IMR-90 (cell line): ENCODE results near the gene KCNQ1. TPM values are rescaled to one million over a fixed set of nuclear protein-coding genes. Genes with fewer than 3 reads are reported as not detected.

ENCODE experiments used
- ATAC-seq: fragments of 200-7000 bp; cut with Tn5 transposase; 2 replicates; pipeline ENCODE4 v1.9.1; 2020; ENCODE audit warnings: low read depth, mild to moderate bottlenecking, moderate library complexity
- BruUV-seq: library from RNA; stranded (reverse); fragments of 400-500 nt; replicated peaks from 2 replicates; lab custom pipeline; 2021; lab: Mats Ljungman, UMichigan
- CTCF ChIA-PET: fragments of 300-600 bp; formaldehyde crosslinking; extraction: SDS; loops from one replicate; lab custom pipeline; 2021; ENCODE audit warnings: antibody characterized with exemption; lab: Yijun Ruan, JAX
- POLR2A ChIA-PET: fragments of 300-600 bp; sonication (Branson Sonifier 250); formaldehyde crosslinking; loops from one replicate; lab custom pipeline; 2022; ENCODE audit warnings: antibody characterized with exemption; ENCODE audit not compliant: unreplicated experiment; lab: Charles Lee
- DNase-seq: peaks from one replicate; pipeline ENCODE4 v3.0.0; 2013
- H2AFZ ChIP-seq: replicated peaks from 2 replicates; pipeline ENCODE3; 2013; ENCODE audit warnings: low read length, mild to moderate bottlenecking; ENCODE audit not compliant: poor library complexity
- H2AK5ac ChIP-seq: 2 replicates; pipeline ENCODE4 v1.6.1; 2013; ENCODE audit warnings: low read depth, low read length, inconsistent platforms
- H2AK9ac ChIP-seq: replicated peaks from 2 replicates; pipeline ENCODE3; 2013; ENCODE audit warnings: mild to moderate bottlenecking, low read depth, low read length, moderate library complexity; ENCODE audit not compliant: poor library complexity
- H2BK120ac ChIP-seq: 2 replicates; pipeline ENCODE4 v1.6.1; 2013; ENCODE audit warnings: low read depth, low read length, inconsistent platforms
- H2BK15ac ChIP-seq: 3 replicates; pipeline ENCODE4 v1.6.1; 2013; ENCODE audit warnings: low read depth, low read length, inconsistent platforms
- H2BK20ac ChIP-seq: 2 replicates; pipeline ENCODE4 v1.6.1; 2013; ENCODE audit warnings: low read depth, mild to moderate bottlenecking, inconsistent platforms, low read length, moderate library complexity
- H2BK5ac ChIP-seq: 2 replicates; pipeline ENCODE4 v1.6.1; 2013; ENCODE audit warnings: mild to moderate bottlenecking, low read depth, low read length, inconsistent platforms; ENCODE audit not compliant: poor library complexity, severe bottlenecking
- H3K14ac ChIP-seq: replicated peaks from 2 replicates; pipeline ENCODE4 v1.6.1; 2013; ENCODE audit warnings: low read depth, low read length, inconsistent platforms
- H3K18ac ChIP-seq: 2 replicates; pipeline ENCODE4 v1.6.1; 2013; ENCODE audit warnings: low read depth, low read length, control low read depth
- H3K23ac ChIP-seq: 2 replicates; pipeline ENCODE4 v1.6.1; 2013; ENCODE audit warnings: low read depth, low read length, inconsistent platforms
- H3K27ac ChIP-seq: 2 replicates; pipeline ENCODE4 v1.5.1; 2013; ENCODE audit warnings: mild to moderate bottlenecking, control low read depth, low read length; ENCODE audit not compliant: insufficient read depth
- H3K27me3 ChIP-seq: 2 replicates; pipeline ENCODE4 v1.6.1; 2013; ENCODE audit warnings: low read length; ENCODE audit not compliant: control insufficient read depth, insufficient read depth
- H3K36me3 ChIP-seq: 2 replicates; pipeline ENCODE4 v1.6.1; 2013; ENCODE audit warnings: low read length, mixed read lengths; ENCODE audit not compliant: control insufficient read depth, insufficient read depth
- H3K4ac ChIP-seq: 2 replicates; pipeline ENCODE4 v1.6.1; 2013; ENCODE audit warnings: low read depth, low read length, inconsistent platforms
- H3K4me1 ChIP-seq: 2 replicates; pipeline ENCODE4 v1.6.1; 2013; ENCODE audit warnings: low read length, mixed read lengths; ENCODE audit not compliant: control insufficient read depth, insufficient read depth
- H3K4me2 ChIP-seq: 2 replicates; pipeline ENCODE4 v1.6.1; 2013; ENCODE audit warnings: low read depth, mild to moderate bottlenecking, control low read depth, low read length, moderate library complexity
- H3K4me3 ChIP-seq: 2 replicates; pipeline ENCODE4 v1.5.1; 2013; ENCODE audit warnings: low read depth, mild to moderate bottlenecking, control low read depth, low read length, moderate library complexity; ENCODE audit not compliant: insufficient read depth
- H3K56ac ChIP-seq: 2 replicates; pipeline ENCODE4 v1.6.1; 2013; ENCODE audit warnings: low read length, inconsistent platforms; ENCODE audit not compliant: insufficient read depth; ENCODE audit errors: extremely low read depth
- H3K79me1 ChIP-seq, 2 experiments: 2 replicates each; pipeline ENCODE4 v1.6.1; 2013; ENCODE audit warnings: low read length in 2 of 2, inconsistent platforms in 1 of 2, low read depth in 1 of 2
- H3K9ac ChIP-seq: 2 replicates; pipeline ENCODE4 v1.6.1; 2013; ENCODE audit warnings: low read depth, low read length, control low read depth
- H3K9me1 ChIP-seq: 2 replicates; pipeline ENCODE4 v1.6.1; 2013; ENCODE audit warnings: low read length, inconsistent platforms; ENCODE audit not compliant: insufficient read depth
- H3K9me3 ChIP-seq: 2 replicates; pipeline ENCODE4 v1.6.1; 2013; ENCODE audit warnings: low read length; ENCODE audit not compliant: control insufficient read depth, insufficient read depth
- H4K20me1 ChIP-seq: 2 replicates; pipeline ENCODE4 v1.6.1; 2013; ENCODE audit warnings: low read length, inconsistent platforms; ENCODE audit not compliant: insufficient read depth
- H4K5ac ChIP-seq: 2 replicates; pipeline ENCODE4 v1.6.1; 2013; ENCODE audit warnings: mild to moderate bottlenecking, low read depth, low read length, control low read depth
- H4K8ac ChIP-seq, 2 experiments: 2 replicates each; pipeline ENCODE4 v1.6.1; 2013; ENCODE audit warnings: low read depth in 2 of 2, low read length in 2 of 2, control low read depth in 1 of 2, inconsistent platforms in 1 of 2
- H4K91ac ChIP-seq: 2 replicates; pipeline ENCODE4 v1.6.1; 2013; ENCODE audit warnings: low read depth, low read length, inconsistent platforms; ENCODE audit not compliant: insufficient read depth
- BHLHE40 ChIP-seq: fragments of 150-350 bp; IDR thresholded peaks from 2 replicates; pipeline ENCODE4 v1.6.1; 2016; ENCODE audit warnings: mild to moderate bottlenecking, low read depth, low read length
- CEBPB ChIP-seq: IDR thresholded peaks from 2 replicates; pipeline ENCODE4 v1.6.1; 2012; ENCODE audit warnings: low read depth, low read length, improper control_type of control experiment
- CHD1 ChIP-seq: IDR thresholded peaks from 2 replicates; pipeline ENCODE4 v1.6.1; 2012; ENCODE audit warnings: low read depth, low read length, improper control_type of control experiment
- FOS ChIP-seq: fragments of 150-350 bp; IDR thresholded peaks from 2 replicates; pipeline ENCODE4 v1.6.1; 2016; ENCODE audit warnings: low read depth, low read length
- MAFK ChIP-seq: IDR thresholded peaks from 2 replicates; pipeline ENCODE4 v1.6.1; 2012; ENCODE audit warnings: low read depth, low read length, improper control_type of control experiment
- MAZ ChIP-seq: IDR thresholded peaks from 2 replicates; pipeline ENCODE4 v1.6.1; 2012; ENCODE audit warnings: low read depth, mild to moderate bottlenecking, low read length, improper control_type of control experiment, moderate library complexity, borderline replicate concordance
- MXI1 ChIP-seq: IDR thresholded peaks from 2 replicates; pipeline ENCODE4 v1.6.1; 2012; ENCODE audit warnings: low read depth, mild to moderate bottlenecking, low read length, moderate library complexity, borderline replicate concordance
- NFE2L2 ChIP-seq: fragments of 150-350 bp; IDR thresholded peaks from 2 replicates; pipeline ENCODE4 v1.6.1; 2016; ENCODE audit warnings: low read depth, mild to moderate bottlenecking, low read length
- POLR2A ChIP-seq: IDR thresholded peaks from 2 replicates; pipeline ENCODE4 v1.6.1; 2012; ENCODE audit warnings: mild to moderate bottlenecking, low read depth, low read length
- RAD21 ChIP-seq: IDR thresholded peaks from 2 replicates; pipeline ENCODE4 v1.6.1; 2012; ENCODE audit warnings: low read length, improper control_type of control experiment
- RCOR1 ChIP-seq: IDR thresholded peaks from 2 replicates; pipeline ENCODE4 v1.6.1; 2012; ENCODE audit warnings: mild to moderate bottlenecking, low read length, improper control_type of control experiment; ENCODE audit not compliant: insufficient replicate concordance
- RFX5 ChIP-seq: IDR thresholded peaks from 2 replicates; pipeline ENCODE4 v1.8.0; 2012; ENCODE audit warnings: low read depth, mild to moderate bottlenecking, low read length, moderate library complexity
- SMC3 ChIP-seq: fragments of 150-350 bp; IDR thresholded peaks from 2 replicates; pipeline ENCODE4 v1.6.1; 2016; ENCODE audit warnings: low read depth, mild to moderate bottlenecking, antibody characterized with exemption, low read length, moderate library complexity
- WGBS, 2 experiments: methylation state at CpG; one replicate each; pipeline versions ENCODE4 v1.1.5 to v1.1.7; 2013; ENCODE audit warnings: missing lambda C conversion rate in 2 of 2; ENCODE audit not compliant: insufficient read length in 1 of 2; ENCODE audit errors: extremely low coverage in 2 of 2; 5-methylcytosine and 5-hydroxymethylcytosine counted together
- dilution Hi-C: fragments of 300-500 bp; cut with HindIII; formaldehyde crosslinking; loops from one replicate; pipeline ENCODE4 v1.14.3; 2018; ENCODE audit warnings: low sequenced_read_pairs; ENCODE audit not compliant: unreplicated experiment
- in situ Hi-C: fragments of 300-500 bp; cut with MboI; formaldehyde crosslinking; loops from 3 replicates; pipeline ENCODE4 v1.14.3; 2019; ENCODE audit warnings: low sequenced_read_pairs, inconsistent platforms, mixed read lengths
- intact Hi-C: fragments of 100-400 bp; cut with micrococcal nuclease; formaldehyde crosslinking; loops from 2 replicates; pipeline ENCODE4 v1.10.0; 2022
- polyA plus RNA-seq, 3 experiments: library from polyadenylated mRNA; depleted of rRNA; stranded (reverse); fragments of >200 nt; gene quantifications; 2 replicates each; pipeline ENCODE4 v1.2.3, GENCODE V29; 2012; ENCODE audit warnings: low replicate concordance in 1 of 3
- total RNA-seq: library from RNA; depleted of rRNA; stranded (reverse); fragments of >200 nt; gene quantifications from 2 replicates; pipeline ENCODE4 v1.2.3, GENCODE V29; 2012
- TF ChIP-seq, protein P1 (sequence below): fragments of 150-350 bp; IDR thresholded peaks from 2 replicates; pipeline ENCODE4 v1.6.1; 2017; ENCODE audit warnings: mild to moderate bottlenecking, antibody characterized with exemption, low read length, low read depth
- TF ChIP-seq, protein P2 (sequence below): conservative IDR thresholded peaks from 2 replicates; pipeline ENCODE4 v1.5.1; 2012; ENCODE audit warnings: mild to moderate bottlenecking, low read depth, low read length, improper control_type of control experiment
- TF ChIP-seq, protein P3 (sequence below): fragments of 150-350 bp; IDR thresholded peaks from 2 replicates; pipeline ENCODE4 v1.6.1; 2016; ENCODE audit warnings: low read depth, mild to moderate bottlenecking, low read length, moderate library complexity, borderline replicate concordance

Gene KCNQ1
- total and polyA plus RNA-seq, 2 of the 4 experiments (the other 2 are of a cell fraction) = 0.07 TPM; not detected in 1

DNA sequence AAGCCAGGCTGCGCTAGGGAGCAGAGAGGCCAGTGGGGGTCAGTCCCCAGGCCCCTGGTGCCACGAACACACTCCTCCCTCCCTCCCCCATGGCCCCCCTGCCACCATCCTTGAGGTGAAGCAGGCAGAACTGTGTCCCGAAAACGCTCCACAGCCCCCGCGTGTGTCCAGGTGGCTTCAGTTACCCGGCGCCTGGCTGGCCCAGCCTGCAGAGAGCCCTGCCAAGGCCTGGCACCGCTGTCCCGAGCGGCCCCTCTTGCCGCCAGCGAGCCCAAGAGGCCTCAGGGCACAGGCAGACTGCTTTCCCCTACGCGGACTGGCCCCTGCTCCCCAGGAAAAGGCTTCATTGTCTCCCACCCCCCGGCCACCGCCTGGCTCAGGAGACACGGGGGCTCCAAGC, 413.1 kb downstream of the KCNQ1 start:
- ChIA-PET CTCF (no interaction called here), POLR2A (no interaction called here)
- Histone ChIP-seq H3K14ac (no peak overlapping the region), H3K79me1 (no peaks in the 10 kb centered on the region), H3K9me1 (no peaks in the 10 kb centered on the region), H3K4me1 (peaks cover 2% of the 10 kb centered on the region; the same call in 1 of the 2 replicates), H4K8ac (no peak overlapping the region), H2AK5ac (no peak overlapping the region), H2BK5ac (no peak overlapping the region), H3K27me3 (peaks cover 64% of the 10 kb centered on the region), H3K23ac (no peak overlapping the region), H4K91ac (no peak overlapping the region), H3K36me3 (no peaks in the 10 kb centered on the region), H3K18ac (no peak overlapping the region), H3K27ac (no peak overlapping the region), H3K9me3 (no peaks in the 10 kb centered on the region), H2BK120ac (no peak overlapping the region), H2BK15ac (no peak overlapping the region), H2AFZ (no peak overlapping the region), H4K20me1 (no peaks in the 10 kb centered on the region), H3K56ac (no peak overlapping the region), H2AK9ac (no peak overlapping the region), H4K5ac (no peak overlapping the region), H3K9ac (no peak overlapping the region), H3K4me3 (no peak overlapping the region), H2BK20ac (no peak overlapping the region), H3K4ac (no peak overlapping the region), H3K4me2 (no peak overlapping the region)
- TF ChIP-seq MXI1 (no peak), MAZ (no peak), POLR2A (no peak), RCOR1 (no peak), FOS (no peak), BHLHE40 (no peak), CEBPB (no peak), MAFK (no peak), NFE2L2 (no peak), CHD1 (no peak), RAD21 (no peak), SMC3 (no peak), RFX5 (no peak)
- TF ChIP-seq, protein P1, sequence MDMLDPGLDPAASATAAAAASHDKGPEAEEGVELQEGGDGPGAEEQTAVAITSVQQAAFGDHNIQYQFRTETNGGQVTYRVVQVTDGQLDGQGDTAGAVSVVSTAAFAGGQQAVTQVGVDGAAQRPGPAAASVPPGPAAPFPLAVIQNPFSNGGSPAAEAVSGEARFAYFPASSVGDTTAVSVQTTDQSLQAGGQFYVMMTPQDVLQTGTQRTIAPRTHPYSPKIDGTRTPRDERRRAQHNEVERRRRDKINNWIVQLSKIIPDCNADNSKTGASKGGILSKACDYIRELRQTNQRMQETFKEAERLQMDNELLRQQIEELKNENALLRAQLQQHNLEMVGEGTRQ = no peak
- TF ChIP-seq, protein P2, sequence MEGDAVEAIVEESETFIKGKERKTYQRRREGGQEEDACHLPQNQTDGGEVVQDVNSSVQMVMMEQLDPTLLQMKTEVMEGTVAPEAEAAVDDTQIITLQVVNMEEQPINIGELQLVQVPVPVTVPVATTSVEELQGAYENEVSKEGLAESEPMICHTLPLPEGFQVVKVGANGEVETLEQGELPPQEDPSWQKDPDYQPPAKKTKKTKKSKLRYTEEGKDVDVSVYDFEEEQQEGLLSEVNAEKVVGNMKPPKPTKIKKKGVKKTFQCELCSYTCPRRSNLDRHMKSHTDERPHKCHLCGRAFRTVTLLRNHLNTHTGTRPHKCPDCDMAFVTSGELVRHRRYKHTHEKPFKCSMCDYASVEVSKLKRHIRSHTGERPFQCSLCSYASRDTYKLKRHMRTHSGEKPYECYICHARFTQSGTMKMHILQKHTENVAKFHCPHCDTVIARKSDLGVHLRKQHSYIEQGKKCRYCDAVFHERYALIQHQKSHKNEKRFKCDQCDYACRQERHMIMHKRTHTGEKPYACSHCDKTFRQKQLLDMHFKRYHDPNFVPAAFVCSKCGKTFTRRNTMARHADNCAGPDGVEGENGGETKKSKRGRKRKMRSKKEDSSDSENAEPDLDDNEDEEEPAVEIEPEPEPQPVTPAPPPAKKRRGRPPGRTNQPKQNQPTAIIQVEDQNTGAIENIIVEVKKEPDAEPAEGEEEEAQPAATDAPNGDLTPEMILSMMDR = no peak
- TF ChIP-seq, protein P3, sequence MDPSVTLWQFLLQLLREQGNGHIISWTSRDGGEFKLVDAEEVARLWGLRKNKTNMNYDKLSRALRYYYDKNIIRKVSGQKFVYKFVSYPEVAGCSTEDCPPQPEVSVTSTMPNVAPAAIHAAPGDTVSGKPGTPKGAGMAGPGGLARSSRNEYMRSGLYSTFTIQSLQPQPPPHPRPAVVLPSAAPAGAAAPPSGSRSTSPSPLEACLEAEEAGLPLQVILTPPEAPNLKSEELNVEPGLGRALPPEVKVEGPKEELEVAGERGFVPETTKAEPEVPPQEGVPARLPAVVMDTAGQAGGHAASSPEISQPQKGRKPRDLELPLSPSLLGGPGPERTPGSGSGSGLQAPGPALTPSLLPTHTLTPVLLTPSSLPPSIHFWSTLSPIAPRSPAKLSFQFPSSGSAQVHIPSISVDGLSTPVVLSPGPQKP = no peak
- BruUV-seq = no TSS peak
- no peak for DNase-seq
- intact Hi-C loops = no loop called here
- 41% methylated on average over 14 of the region's 18 CpGs; no CpG with 5 or more reads in 1 of the 2 experiments for whole genome bisulfite sequencing, 2 experiments
- in situ Hi-C loops = no loop called here
- dilution Hi-C loops = no loop called here
- ATAC-seq = no peak
